Hepatocyte (in vitro differentiated cells): Measurements from ENCODE around the gene ERC2.

Experiments used
- CTCF ChIP-seq: fragments of 200-600 bp; sonication (generic); IDR thresholded peaks from 2 replicates; pipeline ENCODE4 v1.5.1; 2016; ENCODE audit warnings: antibody characterized with exemption, mild to moderate bottlenecking; ENCODE audit not compliant: poor library complexity
- EZH2 ChIP-seq: fragments of 200-600 bp; sonication (generic); IDR thresholded peaks from 2 replicates; pipeline ENCODE4 v1.6.1; 2016; ENCODE audit warnings: antibody characterized with exemption, mild to moderate bottlenecking, borderline replicate concordance

- no peak for TF ChIP-seq EZH2
- TF ChIP-seq CTCF: no peak
Observed at GRCh38 chr3:55909373-55909772, 558.9 kb downstream of the ERC2 start.
